SU-DHL-6 (cell line): Measurements from ENCODE around the gene AGO4.

Experiments used
- H2AFZ ChIP-seq: fragments of 200-600 bp; sonication (generic); 2 replicates; pipeline ENCODE4 v1.6.1; 2014; ENCODE audit warnings: low read depth, mild to moderate bottlenecking, moderate library complexity, mixed read lengths, antibody characterized with exemption, low read length; ENCODE audit not compliant: severe bottlenecking
- H3F3A ChIP-seq: fragments of 200-600 bp; shearing (Covaris generic); 2 replicates; pipeline ENCODE4 v1.6.0; 2016; ENCODE audit warnings: antibody characterized with exemption, mild to moderate bottlenecking; ENCODE audit not compliant: insufficient read depth
- H3K27ac ChIP-seq: fragments of 200-600 bp; sonication (generic); 2 replicates; pipeline ENCODE4 v1.5.1; 2016; ENCODE audit warnings: low read depth, mild to moderate bottlenecking, low read length, moderate library complexity, mixed read lengths
- H3K27me3 ChIP-seq: fragments of 200-600 bp; sonication (generic), shearing (Covaris generic); 2 replicates; pipeline ENCODE4 v1.6.0; 2014; ENCODE audit warnings: mild to moderate bottlenecking, low read length
- H3K36me3 ChIP-seq: fragments of 200-600 bp; sonication (generic); 2 replicates; pipeline ENCODE4 v1.6.1; 2014; ENCODE audit warnings: mild to moderate bottlenecking, low read length, mixed read lengths
- H3K4me2 ChIP-seq: fragments of 300-600, 200-600 bp; shearing (Covaris generic), sonication (generic); 2 replicates; pipeline ENCODE4 v1.6.0; 2014; ENCODE audit warnings: low read length, low read depth, mild to moderate bottlenecking; ENCODE audit not compliant: poor library complexity, severe bottlenecking
- H3K4me3 ChIP-seq: fragments of 200-600 bp; sonication (generic); 2 replicates; pipeline ENCODE4 v1.5.1; 2014; ENCODE audit warnings: antibody characterized with exemption, low read length, mild to moderate bottlenecking, mixed read lengths; ENCODE audit not compliant: insufficient read depth, poor library complexity, severe bottlenecking
- H3K79me2 ChIP-seq: fragments of 200-600 bp; sonication (generic); 2 replicates; pipeline ENCODE4 v1.6.1; 2014; ENCODE audit warnings: mild to moderate bottlenecking, low read length, moderate library complexity; ENCODE audit not compliant: insufficient read depth
- H3K9ac ChIP-seq: fragments of 200-600 bp; sonication (generic); 2 replicates; pipeline ENCODE4 v1.7.0; 2014; ENCODE audit warnings: mild to moderate bottlenecking, low read length
- H3K9me2 ChIP-seq: fragments of 200-600 bp; sonication (generic); replicated peaks from 2 replicates; pipeline ENCODE4 v1.6.1; 2014; ENCODE audit warnings: low read length; ENCODE audit not compliant: insufficient read depth
- H3K9me3 ChIP-seq: fragments of 200-600 bp; sonication (generic); 2 replicates; pipeline ENCODE4 v1.6.1; 2014; ENCODE audit warnings: low read length, mixed read lengths; ENCODE audit not compliant: insufficient read depth
- H4K20me1 ChIP-seq: fragments of 200-600 bp; sonication (generic); 2 replicates; pipeline ENCODE4 v1.6.1; 2014; ENCODE audit warnings: low read depth, mild to moderate bottlenecking, antibody characterized with exemption, low read length, moderate library complexity, mixed read lengths
- EZH2phosphoT487 ChIP-seq: fragments of 200-600 bp; sonication (generic), shearing (Covaris generic); conservative IDR thresholded peaks from 2 replicates; pipeline ENCODE4 v1.6.1; 2018; ENCODE audit warnings: mild to moderate bottlenecking, antibody characterized with exemption, low read length, moderate library complexity, mixed read lengths
- TF ChIP-seq, protein P1 (sequence below): fragments of 200-600 bp; sonication (generic); IDR thresholded peaks from one replicate; pipeline ENCODE4 v1.5.1; 2017; ENCODE audit warnings: antibody characterized with exemption, mild to moderate bottlenecking, low read length, moderate library complexity; ENCODE audit not compliant: insufficient read depth, poor library complexity, severe bottlenecking

The AGO4 gene

DNA sequence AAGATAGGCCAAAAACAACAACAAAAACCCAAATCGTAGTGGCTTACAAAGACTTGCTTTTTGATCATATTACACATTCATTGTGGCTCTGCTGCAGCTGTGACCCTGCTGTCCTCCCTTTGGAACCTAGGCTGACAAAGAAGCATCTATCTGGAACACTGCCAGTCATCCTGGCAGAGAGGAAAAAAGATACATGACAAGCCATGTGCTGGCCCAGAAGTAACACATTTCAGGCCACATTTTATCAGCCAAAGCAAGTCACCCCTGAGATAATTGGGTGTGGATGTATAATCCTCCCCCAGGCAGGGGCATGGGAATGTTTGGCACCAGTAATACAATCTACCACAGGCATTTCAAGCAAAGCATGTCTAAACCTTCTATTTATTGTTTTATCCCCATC is 38.0 kb downstream of the AGO4 start:
- H3K79me2 ChIP-seq: no peaks in the 10 kb centered on the region
- H3K27ac ChIP-seq: no peak overlapping the region
- no peaks in the 10 kb centered on the region for H3K36me3 ChIP-seq
- no peak overlapping the region for H2AFZ ChIP-seq
- no peak overlapping the region for H3K4me3 ChIP-seq
- no peaks in the 10 kb centered on the region for H3K27me3 ChIP-seq
- no peaks in the 10 kb centered on the region for H3F3A ChIP-seq
- no peaks in the 10 kb centered on the region for H4K20me1 ChIP-seq
- TF ChIP-seq, protein P1, sequence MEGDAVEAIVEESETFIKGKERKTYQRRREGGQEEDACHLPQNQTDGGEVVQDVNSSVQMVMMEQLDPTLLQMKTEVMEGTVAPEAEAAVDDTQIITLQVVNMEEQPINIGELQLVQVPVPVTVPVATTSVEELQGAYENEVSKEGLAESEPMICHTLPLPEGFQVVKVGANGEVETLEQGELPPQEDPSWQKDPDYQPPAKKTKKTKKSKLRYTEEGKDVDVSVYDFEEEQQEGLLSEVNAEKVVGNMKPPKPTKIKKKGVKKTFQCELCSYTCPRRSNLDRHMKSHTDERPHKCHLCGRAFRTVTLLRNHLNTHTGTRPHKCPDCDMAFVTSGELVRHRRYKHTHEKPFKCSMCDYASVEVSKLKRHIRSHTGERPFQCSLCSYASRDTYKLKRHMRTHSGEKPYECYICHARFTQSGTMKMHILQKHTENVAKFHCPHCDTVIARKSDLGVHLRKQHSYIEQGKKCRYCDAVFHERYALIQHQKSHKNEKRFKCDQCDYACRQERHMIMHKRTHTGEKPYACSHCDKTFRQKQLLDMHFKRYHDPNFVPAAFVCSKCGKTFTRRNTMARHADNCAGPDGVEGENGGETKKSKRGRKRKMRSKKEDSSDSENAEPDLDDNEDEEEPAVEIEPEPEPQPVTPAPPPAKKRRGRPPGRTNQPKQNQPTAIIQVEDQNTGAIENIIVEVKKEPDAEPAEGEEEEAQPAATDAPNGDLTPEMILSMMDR: no peak
- no peak for TF ChIP-seq EZH2phosphoT487
- no peaks in the 10 kb centered on the region for H3K9me3 ChIP-seq
- H3K9ac ChIP-seq: no peak overlapping the region
- no peak overlapping the region for H3K4me2 ChIP-seq
- no peaks in the 10 kb centered on the region for H3K9me2 ChIP-seq

DNA sequence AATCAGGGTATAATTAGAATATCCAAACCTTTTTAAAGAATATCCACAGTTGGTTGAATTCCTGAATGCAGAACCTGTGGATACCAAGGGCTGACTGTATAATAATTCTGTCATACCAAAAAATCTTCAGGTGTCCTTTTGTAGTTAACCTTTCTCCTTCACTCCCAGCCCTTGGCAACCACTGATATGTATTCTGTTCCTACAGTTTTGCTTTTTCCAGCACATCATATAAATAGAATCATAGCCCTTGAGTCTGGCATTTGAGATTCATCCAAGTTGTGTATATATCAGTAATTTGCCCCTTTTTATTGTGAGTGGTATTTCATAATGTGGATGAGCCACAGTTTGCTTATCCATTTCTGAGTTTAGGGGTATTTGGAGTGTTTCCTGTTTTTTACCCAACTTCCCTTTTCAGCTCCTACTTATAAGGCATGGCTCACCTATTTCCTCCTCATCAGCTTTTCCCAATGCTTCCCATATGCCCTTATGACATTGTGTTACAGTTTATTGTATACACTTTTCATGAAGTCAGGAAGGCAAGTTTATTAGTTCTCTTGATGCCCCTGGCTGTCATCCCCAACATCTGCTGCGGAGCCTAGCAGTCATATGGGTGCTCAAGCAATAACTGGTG is 40.2 kb downstream of the AGO4 start:
- H2AFZ ChIP-seq: no peak overlapping the region
- H3K36me3 ChIP-seq: no peaks in the 10 kb centered on the region
- no peaks in the 10 kb centered on the region for H3K9me2 ChIP-seq
- no peaks in the 10 kb centered on the region for H3K9me3 ChIP-seq
- no peak overlapping the region for H3K27ac ChIP-seq
- H3K79me2 ChIP-seq: no peaks in the 10 kb centered on the region
- H3F3A ChIP-seq: no peaks in the 10 kb centered on the region
- no peaks in the 10 kb centered on the region for H4K20me1 ChIP-seq
- no peak overlapping the region for H3K4me2 ChIP-seq
- no peak overlapping the region for H3K4me3 ChIP-seq
- H3K9ac ChIP-seq: no peak overlapping the region
- no peak for TF ChIP-seq EZH2phosphoT487
- TF ChIP-seq, protein P1: no peak
- no peaks in the 10 kb centered on the region for H3K27me3 ChIP-seq

DNA sequence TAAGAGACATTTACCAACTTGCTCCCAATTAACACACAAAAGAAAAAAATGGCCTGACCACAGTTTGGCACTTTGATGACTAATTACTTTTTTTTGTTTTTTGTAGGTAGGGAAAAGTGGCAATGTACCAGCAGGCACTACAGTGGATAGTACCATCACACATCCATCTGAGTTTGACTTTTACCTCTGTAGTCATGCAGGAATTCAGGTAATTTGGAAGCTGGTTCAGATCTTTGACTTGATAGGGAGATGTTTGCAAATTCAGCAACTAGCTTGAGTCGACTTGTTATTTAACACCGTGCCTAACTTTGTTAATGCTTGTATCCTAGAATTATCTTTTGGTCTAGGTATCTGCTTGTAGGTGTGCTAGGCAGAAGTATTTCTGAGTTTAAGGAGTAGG is 42.2 kb downstream of the AGO4 start:
- Histone ChIP-seq H4K20me1 (no peaks in the 10 kb centered on the region), H3K9ac (no peak overlapping the region), H3K9me2 (no peaks in the 10 kb centered on the region), H3K27me3 (no peaks in the 10 kb centered on the region), H3K27ac (no peak overlapping the region), H3K79me2 (no peaks in the 10 kb centered on the region), H3K36me3 (no peaks in the 10 kb centered on the region), H2AFZ (no peak overlapping the region), H3K4me3 (no peak overlapping the region), H3F3A (no peaks in the 10 kb centered on the region), H3K4me2 (no peak overlapping the region), H3K9me3 (no peaks in the 10 kb centered on the region)
- TF ChIP-seq, protein P1: no peak
- no peak for TF ChIP-seq EZH2phosphoT487

DNA sequence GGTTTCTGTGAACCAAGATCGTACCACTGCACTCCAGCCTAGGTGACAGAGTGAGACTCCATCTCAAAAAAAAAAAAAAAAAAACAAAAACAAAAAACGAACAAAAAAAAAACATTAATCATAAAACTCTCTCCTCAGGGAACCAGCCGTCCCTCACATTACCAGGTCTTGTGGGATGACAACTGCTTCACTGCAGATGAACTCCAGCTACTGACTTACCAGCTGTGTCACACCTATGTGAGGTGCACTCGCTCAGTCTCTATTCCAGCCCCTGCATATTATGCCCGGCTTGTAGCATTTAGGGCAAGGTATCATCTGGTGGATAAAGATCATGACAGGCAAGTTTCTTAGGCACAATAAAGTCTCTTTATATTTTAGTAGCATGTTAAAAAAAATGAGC is 42.9 kb downstream of the AGO4 start:
- no peaks in the 10 kb centered on the region for H3K9me2 ChIP-seq
- H3K36me3 ChIP-seq: no peaks in the 10 kb centered on the region
- no peak overlapping the region for H3K27ac ChIP-seq
- no peak for TF ChIP-seq EZH2phosphoT487
- TF ChIP-seq, protein P1: no peak
- H2AFZ ChIP-seq: no peak overlapping the region
- H3K79me2 ChIP-seq: no peaks in the 10 kb centered on the region
- no peaks in the 10 kb centered on the region for H3K9me3 ChIP-seq
- H4K20me1 ChIP-seq: no peaks in the 10 kb centered on the region
- no peaks in the 10 kb centered on the region for H3F3A ChIP-seq
- no peak overlapping the region for H3K4me2 ChIP-seq
- H3K27me3 ChIP-seq: no peaks in the 10 kb centered on the region
- no peak overlapping the region for H3K9ac ChIP-seq
- H3K4me3 ChIP-seq: no peak overlapping the region
